Panc1 (cell line): ENCODE results near the gene TACC2. TPM values are rescaled to one million over a fixed set of nuclear protein-coding genes. Genes with fewer than 3 reads are reported as not detected.

Experiments used
- ATAC-seq: fragments of 200-7000 bp; cut with Tn5 transposase; 2 replicates; pipeline ENCODE4 v1.9.1; 2020; ENCODE audit warnings: mild to moderate bottlenecking, moderate library complexity
- BruUV-seq: library from RNA; stranded (reverse); fragments of 400-500 nt; replicated peaks from 2 replicates; lab custom pipeline; 2021; lab: Mats Ljungman, UMichigan
- CTCF ChIA-PET: fragments of 300-600 bp; sonication (Branson Sonifier 250); formaldehyde crosslinking; loops from one replicate; lab custom pipeline; 2022; ENCODE audit warnings: antibody characterized with exemption; lab: Charles Lee
- POLR2A ChIA-PET: fragments of 300-600 bp; sonication (Branson Sonifier 250); formaldehyde crosslinking; loops from one replicate; lab custom pipeline; 2022; ENCODE audit warnings: antibody characterized with exemption; lab: Charles Lee
- DNase-seq: peaks from one replicate; pipeline ENCODE4 v3.0.0-alpha.2; 2010; ENCODE audit warnings: low read depth, low spot score
- H3K27ac ChIP-seq: 2 replicates; pipeline ENCODE4 v1.5.1; 2011; ENCODE audit warnings: mild to moderate bottlenecking, low read length, inconsistent platforms
- H3K27me3 ChIP-seq: fragments of 200-500 bp; sonication (Bioruptor generic); 2 replicates; pipeline ENCODE4 v1.6.0; 2014; ENCODE audit warnings: low read length, inconsistent platforms; ENCODE audit not compliant: control insufficient read depth, insufficient read depth
- H3K36me3 ChIP-seq: fragments of 200-500 bp; sonication (Bioruptor generic); 2 replicates; pipeline ENCODE4 v1.5.1; 2014; ENCODE audit warnings: inconsistent platforms, mild to moderate bottlenecking, low read length, moderate library complexity; ENCODE audit not compliant: control insufficient read depth, insufficient read depth
- H3K4me1 ChIP-seq: 2 replicates; pipeline ENCODE4 v1.5.1; 2011; ENCODE audit warnings: inconsistent platforms, mild to moderate bottlenecking, low read length, moderate library complexity; ENCODE audit not compliant: control insufficient read depth, insufficient read depth
- H3K4me3 ChIP-seq, 2 experiments: 2 replicates each; pipeline ENCODE4 v1.5.1; 2011 to 2012; ENCODE audit warnings: low read depth in 2 of 2, low read length in 2 of 2, mild to moderate bottlenecking in 2 of 2, inconsistent platforms in 1 of 2, moderate library complexity in 1 of 2
- H3K9me3 ChIP-seq: fragments of 200-500 bp; sonication (Bioruptor generic); 2 replicates; pipeline ENCODE4 v1.5.1; 2014; ENCODE audit warnings: low read depth, mild to moderate bottlenecking, inconsistent platforms, low read length, moderate library complexity; ENCODE audit not compliant: control insufficient read depth, insufficient read depth
- POLR2AphosphoS5 ChIP-seq: IDR thresholded peaks from 2 replicates; pipeline ENCODE4 v1.6.1; 2012; ENCODE audit warnings: mild to moderate bottlenecking, low read depth, low read length, moderate library complexity
- REST ChIP-seq, 2 experiments: IDR thresholded peaks; 2 replicates each; pipeline ENCODE4 v1.6.1; 2011 to 2012; ENCODE audit warnings: low read depth in 2 of 2, control low read depth in 1 of 2, low read length in 1 of 2, mild to moderate bottlenecking in 1 of 2, moderate library complexity in 1 of 2; ENCODE audit not compliant: insufficient read depth in 1 of 2
- SIN3A ChIP-seq: IDR thresholded peaks from 2 replicates; pipeline ENCODE4 v1.6.1; 2012; ENCODE audit warnings: low read depth, mild to moderate bottlenecking, low read length, moderate library complexity, borderline replicate concordance; ENCODE audit not compliant: insufficient read depth
- TCF7L2 ChIP-seq: IDR thresholded peaks from 2 replicates; pipeline ENCODE4 v1.6.1; 2011; ENCODE audit warnings: mild to moderate bottlenecking, low read depth, low read length, inconsistent platforms
- in situ Hi-C: cut with HindIII; loops from 2 replicates; pipeline ENCODE4 v1.10.0; 2016; ENCODE audit warnings: low sequenced_read_pairs, low pct_unique_long_range_greater_than_20kb
- intact Hi-C: fragments of 100-400 bp; cut with micrococcal nuclease; formaldehyde crosslinking; loops from one replicate; pipeline ENCODE4 v1.10.0; 2022; ENCODE audit not compliant: unreplicated experiment
- total RNA-seq: library from RNA; stranded (reverse); gene quantifications from one replicate; pipeline ENCODE4 v1.2.1, GENCODE V29; 2021; ENCODE audit not compliant: unreplicated experiment
- TF ChIP-seq, protein P1 (sequence below): fragments of 450-650 bp; IDR thresholded peaks from 2 replicates; pipeline ENCODE4 v1.5.1; 2017; ENCODE audit warnings: mild to moderate bottlenecking

The TACC2 gene
- total RNA-seq, 1 experiment from 2014 or later: 133 TPM

DNA sequence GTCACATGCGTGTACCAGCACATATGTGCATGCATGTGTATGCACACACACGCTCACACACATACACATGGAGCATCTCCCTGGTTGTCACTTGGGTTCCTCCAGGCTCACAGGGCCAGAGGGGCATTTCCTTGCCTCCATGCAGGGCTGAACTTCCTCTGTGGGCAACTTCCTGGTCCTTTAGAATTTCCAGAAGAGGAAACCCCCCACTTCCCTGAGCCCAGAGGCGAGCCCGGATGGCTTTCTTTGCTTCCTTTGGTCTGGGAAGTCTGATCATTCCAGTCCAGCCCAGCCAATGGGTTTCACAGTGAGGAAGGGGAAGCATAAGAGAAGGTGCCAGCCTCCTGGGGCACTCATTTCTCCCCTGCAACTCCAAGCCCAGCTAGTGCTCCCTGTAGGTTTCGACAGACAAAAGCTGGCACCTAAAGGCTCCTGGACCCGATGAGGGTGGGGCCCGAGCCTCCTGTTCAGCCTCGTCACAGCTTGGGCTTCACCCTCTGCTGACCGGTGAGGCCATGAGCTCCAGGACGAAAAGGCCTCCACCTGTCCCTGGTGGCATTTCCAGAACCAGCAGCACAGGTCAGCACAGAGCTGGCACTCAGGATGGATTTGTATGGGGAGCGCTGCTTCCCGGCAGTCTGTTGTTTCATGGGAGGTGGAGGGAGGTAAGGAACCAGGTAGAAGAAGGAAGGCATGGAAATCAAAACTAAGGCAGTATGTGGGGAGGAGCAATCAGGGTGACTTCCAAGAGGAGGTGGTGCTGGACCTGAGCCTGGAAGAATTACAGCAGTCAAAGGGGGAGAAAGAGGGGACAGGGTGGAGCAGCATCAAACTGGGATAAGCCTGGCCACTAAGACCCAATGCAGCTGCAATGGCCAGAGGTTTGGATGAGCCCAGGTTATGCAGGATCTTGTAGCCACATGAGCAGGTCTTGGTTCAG is 305.8 kb downstream of the TACC2 start:
- CTCF ChIA-PET: no interaction called here
- no peaks in the 10 kb centered on the region for H3K27me3 ChIP-seq
- peak overlapping the region; percentile 24; the same call in 1 of the 2 replicates for H3K27ac ChIP-seq
- BruUV-seq: no TSS peak
- intact Hi-C loops: loop anchor here (5.0 kb wide), 1 partner anchor 273 kb away; no protein-coding TSS in a partner anchor
- no peaks in the 10 kb centered on the region for H3K9me3 ChIP-seq
- POLR2A ChIA-PET: no interaction called here
- DNase-seq (no peak), ATAC-seq (no peak)
- in situ Hi-C loops: no loop called here
- H3K36me3 ChIP-seq: no peaks in the 10 kb centered on the region
- TF ChIP-seq, protein P1, sequence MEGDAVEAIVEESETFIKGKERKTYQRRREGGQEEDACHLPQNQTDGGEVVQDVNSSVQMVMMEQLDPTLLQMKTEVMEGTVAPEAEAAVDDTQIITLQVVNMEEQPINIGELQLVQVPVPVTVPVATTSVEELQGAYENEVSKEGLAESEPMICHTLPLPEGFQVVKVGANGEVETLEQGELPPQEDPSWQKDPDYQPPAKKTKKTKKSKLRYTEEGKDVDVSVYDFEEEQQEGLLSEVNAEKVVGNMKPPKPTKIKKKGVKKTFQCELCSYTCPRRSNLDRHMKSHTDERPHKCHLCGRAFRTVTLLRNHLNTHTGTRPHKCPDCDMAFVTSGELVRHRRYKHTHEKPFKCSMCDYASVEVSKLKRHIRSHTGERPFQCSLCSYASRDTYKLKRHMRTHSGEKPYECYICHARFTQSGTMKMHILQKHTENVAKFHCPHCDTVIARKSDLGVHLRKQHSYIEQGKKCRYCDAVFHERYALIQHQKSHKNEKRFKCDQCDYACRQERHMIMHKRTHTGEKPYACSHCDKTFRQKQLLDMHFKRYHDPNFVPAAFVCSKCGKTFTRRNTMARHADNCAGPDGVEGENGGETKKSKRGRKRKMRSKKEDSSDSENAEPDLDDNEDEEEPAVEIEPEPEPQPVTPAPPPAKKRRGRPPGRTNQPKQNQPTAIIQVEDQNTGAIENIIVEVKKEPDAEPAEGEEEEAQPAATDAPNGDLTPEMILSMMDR: no peak
- TF ChIP-seq POLR2AphosphoS5 (no peak), SIN3A (no peak), REST (IDR thresholded peaks at IDR 0.05; ENCODE audit: insufficient read depth in 1 of 2, low read depth in 2 of 2, low read length in 1 of 2) (no peak), TCF7L2 (no peak)
- peaks cover 16% of the 10 kb centered on the region for H3K4me1 ChIP-seq
- H3K4me3 ChIP-seq: no peak overlapping the region

DNA sequence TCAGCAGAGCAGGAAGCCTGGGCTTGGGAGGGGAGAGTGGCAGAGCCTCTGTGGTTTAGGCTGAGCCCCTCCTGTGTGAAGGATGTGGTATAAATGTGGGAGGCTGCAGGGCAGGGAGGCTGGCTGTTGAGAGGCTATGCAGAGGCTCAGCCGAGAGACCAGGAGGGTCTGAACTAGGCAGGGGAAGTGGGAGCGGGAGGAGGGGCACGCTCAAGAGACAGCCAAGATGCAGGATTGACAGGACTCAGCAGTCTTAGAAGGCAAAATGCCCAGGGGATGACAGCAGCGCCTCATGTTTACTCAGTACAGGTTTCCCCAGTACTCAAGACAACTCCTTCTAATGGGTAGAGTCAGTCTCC is 306.5 kb downstream of the TACC2 start:
- Histone ChIP-seq H3K36me3 (no peaks in the 10 kb centered on the region), H3K4me1 (peaks cover 17% of the 10 kb centered on the region), H3K9me3 (no peaks in the 10 kb centered on the region), H3K27me3 (no peaks in the 10 kb centered on the region), H3K4me3 (no peak overlapping the region), H3K27ac (peak overlapping the region; percentile 24; the same call in 1 of the 2 replicates)
- ChIA-PET POLR2A (no interaction called here), CTCF (no interaction called here)
- BruUV-seq: no TSS peak
- ATAC-seq (no peak), DNase-seq (no peak)
- in situ Hi-C loops (no loop called here), intact Hi-C loops (loop anchor here (5.0 kb wide), 1 partner anchor 272 kb away; no protein-coding TSS in a partner anchor)
- TF ChIP-seq, protein P1: no peak
- TF ChIP-seq SIN3A (no peak), REST (IDR thresholded peaks at IDR 0.05; ENCODE audit: insufficient read depth in 1 of 2, low read depth in 2 of 2, low read length in 1 of 2) (no peak), POLR2AphosphoS5 (no peak), TCF7L2 (no peak)
